IMR-90 (cell line): ENCODE results near the gene CFAP97. TPM values are rescaled to one million over a fixed set of nuclear protein-coding genes. Genes with fewer than 3 reads are reported as not detected.

Experiments
- ATAC-seq: fragments of 200-7000 bp; cut with Tn5 transposase; 2 replicates; pipeline ENCODE4 v1.9.1; 2020; ENCODE audit warnings: low read depth, mild to moderate bottlenecking, moderate library complexity
- BruUV-seq: library from RNA; stranded (reverse); fragments of 400-500 nt; replicated peaks from 2 replicates; lab custom pipeline; 2021; lab: Mats Ljungman, UMichigan
- CTCF ChIA-PET: fragments of 300-600 bp; formaldehyde crosslinking; extraction: SDS; loops from one replicate; lab custom pipeline; 2021; ENCODE audit warnings: antibody characterized with exemption; lab: Yijun Ruan, JAX
- POLR2A ChIA-PET: fragments of 300-600 bp; sonication (Branson Sonifier 250); formaldehyde crosslinking; loops from one replicate; lab custom pipeline; 2022; ENCODE audit warnings: antibody characterized with exemption; ENCODE audit not compliant: unreplicated experiment; lab: Charles Lee
- DNase-seq: peaks from one replicate; pipeline ENCODE4 v3.0.0; 2013
- H2AFZ ChIP-seq: replicated peaks from 2 replicates; pipeline ENCODE3; 2013; ENCODE audit warnings: low read length, mild to moderate bottlenecking; ENCODE audit not compliant: poor library complexity
- H2AK5ac ChIP-seq: 2 replicates; pipeline ENCODE4 v1.6.1; 2013; ENCODE audit warnings: low read depth, low read length, inconsistent platforms
- H2AK9ac ChIP-seq: replicated peaks from 2 replicates; pipeline ENCODE3; 2013; ENCODE audit warnings: mild to moderate bottlenecking, low read depth, low read length, moderate library complexity; ENCODE audit not compliant: poor library complexity
- H2BK120ac ChIP-seq: 2 replicates; pipeline ENCODE4 v1.6.1; 2013; ENCODE audit warnings: low read depth, low read length, inconsistent platforms
- H2BK15ac ChIP-seq: 3 replicates; pipeline ENCODE4 v1.6.1; 2013; ENCODE audit warnings: low read depth, low read length, inconsistent platforms
- H2BK20ac ChIP-seq: 2 replicates; pipeline ENCODE4 v1.6.1; 2013; ENCODE audit warnings: low read depth, mild to moderate bottlenecking, inconsistent platforms, low read length, moderate library complexity
- H2BK5ac ChIP-seq: 2 replicates; pipeline ENCODE4 v1.6.1; 2013; ENCODE audit warnings: mild to moderate bottlenecking, low read depth, low read length, inconsistent platforms; ENCODE audit not compliant: poor library complexity, severe bottlenecking
- H3K14ac ChIP-seq: replicated peaks from 2 replicates; pipeline ENCODE4 v1.6.1; 2013; ENCODE audit warnings: low read depth, low read length, inconsistent platforms
- H3K18ac ChIP-seq: 2 replicates; pipeline ENCODE4 v1.6.1; 2013; ENCODE audit warnings: low read depth, low read length, control low read depth
- H3K23ac ChIP-seq: 2 replicates; pipeline ENCODE4 v1.6.1; 2013; ENCODE audit warnings: low read depth, low read length, inconsistent platforms
- H3K27ac ChIP-seq: 2 replicates; pipeline ENCODE4 v1.5.1; 2013; ENCODE audit warnings: mild to moderate bottlenecking, control low read depth, low read length; ENCODE audit not compliant: insufficient read depth
- H3K27me3 ChIP-seq: 2 replicates; pipeline ENCODE4 v1.6.1; 2013; ENCODE audit warnings: low read length; ENCODE audit not compliant: control insufficient read depth, insufficient read depth
- H3K36me3 ChIP-seq: 2 replicates; pipeline ENCODE4 v1.6.1; 2013; ENCODE audit warnings: low read length, mixed read lengths; ENCODE audit not compliant: control insufficient read depth, insufficient read depth
- H3K4ac ChIP-seq: 2 replicates; pipeline ENCODE4 v1.6.1; 2013; ENCODE audit warnings: low read depth, low read length, inconsistent platforms
- H3K4me1 ChIP-seq: 2 replicates; pipeline ENCODE4 v1.6.1; 2013; ENCODE audit warnings: low read length, mixed read lengths; ENCODE audit not compliant: control insufficient read depth, insufficient read depth
- H3K4me2 ChIP-seq: 2 replicates; pipeline ENCODE4 v1.6.1; 2013; ENCODE audit warnings: low read depth, mild to moderate bottlenecking, control low read depth, low read length, moderate library complexity
- H3K4me3 ChIP-seq: 2 replicates; pipeline ENCODE4 v1.5.1; 2013; ENCODE audit warnings: low read depth, mild to moderate bottlenecking, control low read depth, low read length, moderate library complexity; ENCODE audit not compliant: insufficient read depth
- H3K56ac ChIP-seq: 2 replicates; pipeline ENCODE4 v1.6.1; 2013; ENCODE audit warnings: low read length, inconsistent platforms; ENCODE audit not compliant: insufficient read depth; ENCODE audit errors: extremely low read depth
- H3K79me1 ChIP-seq, 2 experiments: 2 replicates each; pipeline ENCODE4 v1.6.1; 2013; ENCODE audit warnings: low read length in 2 of 2, inconsistent platforms in 1 of 2, low read depth in 1 of 2
- H3K9ac ChIP-seq: 2 replicates; pipeline ENCODE4 v1.6.1; 2013; ENCODE audit warnings: low read depth, low read length, control low read depth
- H3K9me1 ChIP-seq: 2 replicates; pipeline ENCODE4 v1.6.1; 2013; ENCODE audit warnings: low read length, inconsistent platforms; ENCODE audit not compliant: insufficient read depth
- H3K9me3 ChIP-seq: 2 replicates; pipeline ENCODE4 v1.6.1; 2013; ENCODE audit warnings: low read length; ENCODE audit not compliant: control insufficient read depth, insufficient read depth
- H4K20me1 ChIP-seq: 2 replicates; pipeline ENCODE4 v1.6.1; 2013; ENCODE audit warnings: low read length, inconsistent platforms; ENCODE audit not compliant: insufficient read depth
- H4K5ac ChIP-seq: 2 replicates; pipeline ENCODE4 v1.6.1; 2013; ENCODE audit warnings: mild to moderate bottlenecking, low read depth, low read length, control low read depth
- H4K8ac ChIP-seq, 2 experiments: 2 replicates each; pipeline ENCODE4 v1.6.1; 2013; ENCODE audit warnings: low read depth in 2 of 2, low read length in 2 of 2, control low read depth in 1 of 2, inconsistent platforms in 1 of 2
- H4K91ac ChIP-seq: 2 replicates; pipeline ENCODE4 v1.6.1; 2013; ENCODE audit warnings: low read depth, low read length, inconsistent platforms; ENCODE audit not compliant: insufficient read depth
- MXI1 ChIP-seq: IDR thresholded peaks from 2 replicates; pipeline ENCODE4 v1.6.1; 2012; ENCODE audit warnings: low read depth, mild to moderate bottlenecking, low read length, moderate library complexity, borderline replicate concordance
- WGBS, 2 experiments: methylation state at CpG; one replicate each; pipeline versions ENCODE4 v1.1.5 to v1.1.7; 2013; ENCODE audit warnings: missing lambda C conversion rate in 2 of 2; ENCODE audit not compliant: insufficient read length in 1 of 2; ENCODE audit errors: extremely low coverage in 2 of 2; 5-methylcytosine and 5-hydroxymethylcytosine counted together
- dilution Hi-C: fragments of 300-500 bp; cut with HindIII; formaldehyde crosslinking; loops from one replicate; pipeline ENCODE4 v1.14.3; 2018; ENCODE audit warnings: low sequenced_read_pairs; ENCODE audit not compliant: unreplicated experiment
- in situ Hi-C: fragments of 300-500 bp; cut with MboI; formaldehyde crosslinking; loops from 3 replicates; pipeline ENCODE4 v1.14.3; 2019; ENCODE audit warnings: low sequenced_read_pairs, inconsistent platforms, mixed read lengths
- intact Hi-C: fragments of 100-400 bp; cut with micrococcal nuclease; formaldehyde crosslinking; loops from 2 replicates; pipeline ENCODE4 v1.10.0; 2022
- polyA plus RNA-seq, 3 experiments: library from polyadenylated mRNA; depleted of rRNA; stranded (reverse); fragments of >200 nt; gene quantifications; 2 replicates each; pipeline ENCODE4 v1.2.3, GENCODE V29; 2012; ENCODE audit warnings: low replicate concordance in 1 of 3
- total RNA-seq: library from RNA; depleted of rRNA; stranded (reverse); fragments of >200 nt; gene quantifications from 2 replicates; pipeline ENCODE4 v1.2.3, GENCODE V29; 2012

CFAP97 gene
- total and polyA plus RNA-seq, 2 of the 4 experiments (the other 2 are of a cell fraction): 14.5 to 16.0 TPM

DNA sequence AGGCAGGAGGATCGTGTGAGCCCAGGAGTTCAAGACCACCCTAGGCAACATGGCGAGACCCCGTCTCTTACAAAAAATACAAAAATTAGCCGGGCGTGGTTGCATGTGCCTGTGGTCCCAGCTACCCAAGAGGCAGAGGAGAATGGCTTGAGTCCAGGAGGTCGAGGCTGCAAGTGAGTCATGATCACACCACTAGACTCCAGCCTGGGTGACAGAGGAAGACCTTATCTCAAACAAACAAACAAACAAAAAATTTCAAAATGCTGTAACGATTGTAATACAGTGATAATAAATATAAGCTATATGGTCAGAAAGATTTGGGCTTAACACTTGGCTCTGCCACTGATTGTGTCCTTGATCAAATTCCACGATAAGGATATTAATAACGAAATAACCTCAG, 36.6 kb downstream of the CFAP97 start:
- intact Hi-C loops (no loop called here), dilution Hi-C loops (no loop called here), in situ Hi-C loops (no loop called here)
- Histone ChIP-seq H4K5ac (no peak overlapping the region), H2BK15ac (no peak overlapping the region), H3K36me3 (peaks cover 16% of the 10 kb centered on the region), H3K27me3 (no peaks in the 10 kb centered on the region), H3K27ac (no peak overlapping the region), H3K4me1 (no peaks in the 10 kb centered on the region), H3K56ac (no peak overlapping the region), H2AK9ac (no peak overlapping the region), H3K14ac (no peak overlapping the region), H2BK5ac (no peak overlapping the region), H4K91ac (no peak overlapping the region), H2BK120ac (no peak overlapping the region), H2AK5ac (no peak overlapping the region), H2AFZ (no peak overlapping the region), H3K4ac (no peak overlapping the region), H2BK20ac (no peak overlapping the region), H3K4me3 (no peak overlapping the region), H3K9me3 (no peaks in the 10 kb centered on the region), H3K79me1 (peaks cover 0 to 4% of the 10 kb centered on the region in 2 experiments; a peak in 3 of 4 replicates), H3K18ac (no peak overlapping the region), H3K9ac (no peak overlapping the region), H3K23ac (no peak overlapping the region), H4K20me1 (0 out of 2 replicates have a peak, but pooled peaks cover 3% of the 10 kb centered on the region), H3K9me1 (no peaks in the 10 kb centered on the region), H4K8ac (no peak overlapping the region), H3K4me2 (no peak overlapping the region)
- DNase-seq: no peak
- WGBS, 2 experiments: no CpG with 5 or more reads among the region's 9 CpGs
- TF ChIP-seq MXI1: no peak
- BruUV-seq: no TSS peak
- ChIA-PET POLR2A (no interaction called here), CTCF (interaction anchor here (1.1 kb wide), 1 partner anchor 14 kb away, joined by 5 read pairs; no protein-coding TSS in a partner anchor)
- no peak for ATAC-seq
